ENCODE measurements around the gene FILIP1.

GRCh38 chr6:75495011-75495410, 1.4 kb upstream of the FILIP1 start:
- no peak for TF ChIP-seq CTCF (IDR thresholded peaks at IDR 0.05; ENCODE audit: borderline replicate concordance, extremely low read depth, low read length, poor library complexity, severe bottlenecking)
- TF ChIP-seq EZH2 (IDR thresholded peaks at IDR 0.05; ENCODE audit: borderline replicate concordance, low read depth, low read length, severe bottlenecking): no peak

Measured in DND-41 (cell line).